Measurements from ENCODE around the gene TLCD4. TPM values are rescaled to one million over a fixed set of nuclear protein-coding genes. Genes with fewer than 3 reads are reported as not detected.
"Not testable (repeated sequence)": the region's sequence is repeated elsewhere in the genome, so short reads cannot be mapped to it uniquely, and the experiment has no call there.

The TLCD4 gene
- total RNA-seq, 1 donor from 2014 or later, result 0.32 TPM

DNA sequence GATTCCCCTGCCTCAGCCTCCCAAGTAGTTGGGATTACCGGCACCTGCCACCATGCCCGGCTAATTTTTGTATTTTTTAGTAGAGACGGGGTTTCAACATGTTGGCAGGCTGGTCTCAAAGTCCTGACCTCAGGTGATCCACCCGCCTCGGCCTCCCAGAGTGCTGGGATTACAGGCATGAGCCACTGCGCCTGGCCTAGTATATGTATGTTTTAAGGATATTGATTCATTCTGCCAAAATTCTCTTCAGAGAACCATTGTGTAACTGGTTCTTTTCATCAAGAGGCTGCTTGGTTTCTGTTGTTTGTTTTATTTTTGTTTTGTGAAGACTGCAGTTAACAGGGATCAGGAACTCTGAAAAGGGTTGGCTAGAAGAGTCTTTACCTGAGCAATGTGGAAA lies 48.4 kb downstream of the TLCD4 start:
- ATAC-seq, result not testable (repeated sequence)

Other genes with a start within 250 kb of the TLCD4 start
- gene CNN3, start 190.2 kb upstream of the TLCD4 start, total RNA-seq, result 136 TPM
- gene ALG14, start 44.4 kb upstream of the TLCD4 start, total RNA-seq, result 4.6 TPM
- 4.5 TPM for gene RWDD3, start 116.9 kb downstream of the TLCD4 start, total RNA-seq

Data from esophagus mucosa (tissue), 1 donor.